Mesothelial cell of epicardium (in vitro differentiated cells): ENCODE measurements around the gene FAM241A. TPM values are rescaled to one million over a fixed set of nuclear protein-coding genes. Genes with fewer than 3 reads are reported as not detected.
A peak's percentile ranks its signal among the peaks of the same experiment; 100 is the strongest.

ENCODE experiments used
- DNase-seq, 2 experiments: peaks; one replicate each; pipeline ENCODE4 v3.0.0; 2021; ENCODE audit warnings: low spot score in 2 of 2; ENCODE audit not compliant: unreplicated experiment in 2 of 2
- H3K27ac Mint-ChIP-seq: 2 replicates; pipeline ENCODE4 v1.8.0; 2021; ENCODE audit warnings: mixed read lengths
- H3K27me3 Mint-ChIP-seq: 2 replicates; pipeline ENCODE4 v1.8.0; 2021; ENCODE audit warnings: low read depth, mixed read lengths
- H3K36me3 Mint-ChIP-seq: 2 replicates; pipeline ENCODE4 v1.8.0; 2021; ENCODE audit warnings: mixed read lengths
- H3K4me1 Mint-ChIP-seq: 2 replicates; pipeline ENCODE4 v1.8.0; 2021; ENCODE audit warnings: mixed read lengths
- H3K4me3 Mint-ChIP-seq: 2 replicates; pipeline ENCODE4 v1.8.0; 2021; ENCODE audit warnings: mild to moderate bottlenecking, moderate library complexity, mixed read lengths
- H3K9me3 Mint-ChIP-seq: 2 replicates; pipeline ENCODE4 v1.8.0; 2021; ENCODE audit warnings: mixed read lengths
- total RNA-seq: library from RNA; stranded (reverse); gene quantifications from 3 replicates; pipeline ENCODE4 v1.2.1, GENCODE V29; 2021
- TF ChIP-seq, protein P1 (sequence below): fragments of 200-600 bp; sonication (generic); IDR thresholded peaks from one replicate; pipeline ENCODE4 v1.5.0; 2021; ENCODE audit warnings: antibody characterized with exemption; ENCODE audit not compliant: unreplicated experiment

Gene FAM241A
- total RNA-seq, 1 donor from 2014 or later, result 0.20 TPM

- no peaks in the 10 kb centered on the region for H3K4me1 Mint-ChIP-seq
Observed at GRCh38 chr4:112219826-112220366, 74.6 kb downstream of the FAM241A start.

DNA sequence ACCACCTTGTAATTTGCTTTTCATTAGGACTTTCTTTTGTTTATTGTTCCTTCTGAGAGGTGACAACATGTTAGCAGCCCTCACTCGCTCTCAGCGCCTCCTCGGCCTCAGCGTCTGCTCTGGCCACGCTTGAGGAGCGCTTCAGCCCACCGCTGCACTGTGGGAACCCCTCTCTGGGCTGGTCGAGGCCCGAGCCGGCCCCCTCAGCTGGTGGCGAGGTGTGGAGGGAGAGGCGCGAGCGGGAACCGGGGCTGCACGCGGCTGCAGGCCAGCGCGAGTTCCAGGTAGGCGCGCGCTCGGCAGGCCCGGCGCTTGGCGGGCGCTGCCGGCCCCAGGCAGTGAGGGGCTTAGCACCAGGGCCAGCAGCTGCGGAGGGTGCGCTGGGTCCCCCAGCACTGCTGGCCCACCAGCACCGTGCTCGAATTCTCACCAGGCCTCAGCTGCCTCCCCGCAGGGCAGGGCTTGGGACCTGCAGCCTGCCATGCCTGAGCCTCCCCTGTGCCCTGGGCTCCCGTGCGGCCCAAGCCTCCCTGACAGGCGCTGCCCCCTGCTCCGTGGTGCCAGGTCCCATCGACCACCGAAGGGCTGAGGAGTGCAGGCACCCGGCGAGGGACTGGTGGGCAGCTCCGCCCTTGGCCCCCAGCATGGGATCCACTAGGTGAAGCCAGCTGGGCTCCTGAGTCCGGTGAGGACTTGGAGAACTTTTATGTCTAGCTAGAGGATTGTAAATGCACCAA, 77.1 kb downstream of the FAM241A start:
- Mint-ChIP-seq H3K4me3 (no peak overlapping the region), H3K27ac (no peak overlapping the region), H3K27me3 (peaks cover 3% of the 10 kb centered on the region), H3K9me3 (no peaks in the 10 kb centered on the region), H3K4me1 (no peaks in the 10 kb centered on the region), H3K36me3 (no peaks in the 10 kb centered on the region)
- TF ChIP-seq, protein P1, sequence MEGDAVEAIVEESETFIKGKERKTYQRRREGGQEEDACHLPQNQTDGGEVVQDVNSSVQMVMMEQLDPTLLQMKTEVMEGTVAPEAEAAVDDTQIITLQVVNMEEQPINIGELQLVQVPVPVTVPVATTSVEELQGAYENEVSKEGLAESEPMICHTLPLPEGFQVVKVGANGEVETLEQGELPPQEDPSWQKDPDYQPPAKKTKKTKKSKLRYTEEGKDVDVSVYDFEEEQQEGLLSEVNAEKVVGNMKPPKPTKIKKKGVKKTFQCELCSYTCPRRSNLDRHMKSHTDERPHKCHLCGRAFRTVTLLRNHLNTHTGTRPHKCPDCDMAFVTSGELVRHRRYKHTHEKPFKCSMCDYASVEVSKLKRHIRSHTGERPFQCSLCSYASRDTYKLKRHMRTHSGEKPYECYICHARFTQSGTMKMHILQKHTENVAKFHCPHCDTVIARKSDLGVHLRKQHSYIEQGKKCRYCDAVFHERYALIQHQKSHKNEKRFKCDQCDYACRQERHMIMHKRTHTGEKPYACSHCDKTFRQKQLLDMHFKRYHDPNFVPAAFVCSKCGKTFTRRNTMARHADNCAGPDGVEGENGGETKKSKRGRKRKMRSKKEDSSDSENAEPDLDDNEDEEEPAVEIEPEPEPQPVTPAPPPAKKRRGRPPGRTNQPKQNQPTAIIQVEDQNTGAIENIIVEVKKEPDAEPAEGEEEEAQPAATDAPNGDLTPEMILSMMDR, result no peak
- no peak for DNase-seq

More at GRCh38 chr4:112219826-112220366, 74.6 kb downstream of the FAM241A start:
- no peaks in the 10 kb centered on the region for H3K36me3 Mint-ChIP-seq
- no peak overlapping the region for H3K4me3 Mint-ChIP-seq
- no peaks in the 10 kb centered on the region for H3K27me3 Mint-ChIP-seq
- H3K9me3 Mint-ChIP-seq, result no peaks in the 10 kb centered on the region
- no peak for DNase-seq
- H3K27ac Mint-ChIP-seq, result no peak overlapping the region
- TF ChIP-seq, protein P1, result no peak

DNA sequence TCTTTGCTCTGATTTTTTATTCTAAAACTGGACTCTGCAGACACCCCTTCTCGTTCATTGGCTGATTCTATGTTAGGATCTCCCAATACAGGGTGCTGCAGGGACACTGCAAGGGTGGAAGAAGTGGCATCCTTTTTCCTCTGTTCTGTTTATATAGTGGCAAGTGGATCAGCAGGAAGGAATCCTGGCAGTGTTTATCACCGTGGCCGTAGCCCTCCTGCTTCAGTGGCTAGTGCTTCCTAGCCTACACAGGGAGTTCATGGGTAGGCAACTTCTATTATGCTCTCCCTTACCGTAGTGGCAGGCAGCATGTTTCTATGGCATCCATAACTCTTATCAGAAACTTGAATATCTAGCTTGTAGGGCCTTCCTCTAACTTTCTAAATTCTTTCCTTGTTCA, 79.9 kb downstream of the FAM241A start:
- TF ChIP-seq, protein P1, result no peak
- Mint-ChIP-seq H3K4me1 (peaks cover 1% of the 10 kb centered on the region), H3K27ac (no peak overlapping the region)

DNA sequence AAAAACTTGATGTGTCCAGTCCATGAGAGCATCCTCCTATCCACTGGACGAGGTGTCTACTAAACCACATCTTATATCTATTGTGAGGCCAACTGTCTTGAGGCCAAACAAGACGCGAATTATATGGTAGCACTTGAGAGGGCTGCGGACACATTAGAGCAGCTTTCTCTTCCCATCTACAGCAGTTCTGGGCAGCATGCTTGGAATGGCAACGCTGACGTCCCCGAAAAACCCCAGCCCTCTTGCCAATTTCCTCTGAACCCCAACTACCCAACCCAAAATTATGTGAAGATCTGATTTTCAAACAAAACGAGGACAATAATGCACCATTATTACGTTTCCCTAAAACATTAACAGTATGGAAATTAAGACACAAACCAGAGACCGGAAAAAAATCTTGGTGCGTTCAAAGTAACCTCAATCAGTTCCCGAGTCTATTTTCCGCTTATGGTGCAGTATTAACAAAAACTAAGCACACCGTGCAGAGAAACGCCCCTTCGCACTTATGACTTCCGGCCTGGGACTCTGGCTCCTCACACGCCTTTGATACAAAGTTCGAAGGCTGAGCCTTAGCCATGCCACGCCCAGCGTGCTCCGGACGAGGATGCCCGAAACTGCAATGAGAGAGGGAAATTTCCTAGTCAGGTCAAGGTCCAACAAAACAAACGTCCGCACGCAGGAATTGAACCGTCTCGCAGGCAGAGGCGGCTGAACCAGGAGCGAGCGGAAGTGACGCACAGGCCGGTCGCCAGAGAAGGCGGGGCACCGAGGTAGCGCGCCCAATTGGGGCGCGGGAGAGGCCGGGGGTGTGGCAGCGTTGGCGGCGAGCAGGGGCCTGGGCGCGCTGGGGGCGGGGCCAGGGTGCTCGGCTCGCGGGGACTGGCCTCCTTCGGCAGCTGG, 85.9 kb downstream of the FAM241A start:
- DNase-seq, result peak; percentile 95 to 99
- Mint-ChIP-seq H3K36me3 (no peaks in the 10 kb centered on the region), H3K27me3 (peaks cover 3% of the 10 kb centered on the region), H3K4me1 (peaks cover 31% of the 10 kb centered on the region), H3K4me3 (peak overlapping the region; percentile 81), H3K9me3 (no peaks in the 10 kb centered on the region), H3K27ac (peak overlapping the region; percentile 97)
- TF ChIP-seq, protein P1, result no peak

More for the DNA sequence above, 79.9 kb downstream of the FAM241A start:
- Mint-ChIP-seq H3K4me3 (no peak overlapping the region), H3K9me3 (no peaks in the 10 kb centered on the region), H3K27me3 (peaks cover 3% of the 10 kb centered on the region), H3K36me3 (no peaks in the 10 kb centered on the region)
- DNase-seq, result no peak

DNA sequence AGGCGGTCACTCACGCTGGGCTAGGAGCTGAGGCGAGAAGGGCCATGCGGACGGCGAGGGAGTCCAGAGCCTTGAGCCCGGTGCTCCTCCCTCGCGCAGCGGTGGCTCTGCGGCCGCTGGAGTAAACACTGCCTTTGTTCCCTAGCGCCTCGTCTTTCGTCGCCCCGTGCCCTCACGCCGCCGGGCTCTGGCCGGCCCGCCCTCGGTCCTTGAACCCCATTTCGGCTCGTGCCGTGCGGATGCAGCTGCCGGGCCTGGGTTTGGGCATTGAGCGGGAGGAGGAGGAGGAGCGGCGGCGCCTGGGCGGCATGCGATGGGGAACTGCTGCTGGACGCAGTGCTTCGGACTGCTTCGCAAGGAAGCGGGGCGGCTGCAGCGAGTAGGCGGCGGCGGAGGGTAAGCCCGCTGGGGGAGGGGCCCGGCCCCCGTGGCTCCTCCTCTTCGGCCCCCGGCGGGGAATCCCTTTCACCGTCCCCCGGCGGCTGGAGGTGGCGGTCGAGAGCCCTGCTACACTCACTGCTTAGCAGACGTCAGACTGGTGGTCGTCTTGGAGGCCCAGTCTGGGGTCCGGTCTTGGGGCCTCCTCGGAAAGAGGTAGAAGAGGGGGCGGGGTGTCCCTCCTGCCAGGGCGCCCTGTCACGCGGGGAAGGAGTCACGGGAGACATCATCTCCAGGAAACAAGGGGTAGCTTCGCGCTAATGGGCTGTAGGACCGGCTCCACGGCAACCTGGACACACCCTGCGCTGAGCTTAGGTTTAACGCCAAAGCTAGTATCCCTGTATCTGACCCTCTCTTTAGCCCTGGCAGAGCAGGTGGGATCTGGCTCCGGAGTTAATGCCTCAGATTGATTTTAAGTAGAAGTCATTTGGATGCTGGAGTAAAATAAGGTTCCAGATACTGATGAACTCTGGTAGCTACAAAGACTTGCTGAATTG, 86.8 kb downstream of the FAM241A start, which contains the start of gene AP1AR:
Gene AP1AR (plus strand): TSS at position 9 of the 935 bp plus-strand sequence. CDS start 305 bp downstream, at position 314.
- peak; percentile 85 to 94 for DNase-seq
- Mint-ChIP-seq H3K4me1 (peaks cover 32% of the 10 kb centered on the region), H3K36me3 (no peaks in the 10 kb centered on the region), H3K27me3 (peaks cover under 1% of the 10 kb centered on the region), H3K4me3 (peak within 1 kb of the TSS; percentile 81), H3K9me3 (no peaks in the 10 kb centered on the region), H3K27ac (peak within 1 kb of the TSS; percentile 97)
- TF ChIP-seq, protein P1, result no peak
